Stomach smooth muscle (tissue), 2 donors: ENCODE data around the gene ZNF343.

Experiments
- H3K27ac ChIP-seq: one replicate; pipeline ENCODE4 v1.7.0; 2013; ENCODE audit warnings: mild to moderate bottlenecking, low read length, inconsistent platforms
- H3K27me3 ChIP-seq, 2 donors: one replicate each; pipeline ENCODE4 v1.7.0; 2013; ENCODE audit warnings: low read length in 2 of 2; ENCODE audit not compliant: insufficient read depth in 2 of 2, control insufficient read depth in 1 of 2
- H3K36me3 ChIP-seq, 2 donors: one replicate each; pipeline ENCODE4 v1.7.0; 2013; ENCODE audit warnings: low read length in 2 of 2; ENCODE audit not compliant: control insufficient read depth in 2 of 2, insufficient read depth in 2 of 2
- H3K4me1 ChIP-seq: one replicate; pipeline ENCODE4 v1.7.0; 2013; ENCODE audit warnings: low read length; ENCODE audit not compliant: control insufficient read depth, insufficient read depth
- H3K4me3 ChIP-seq, 2 donors: one replicate each; pipeline ENCODE4 v1.7.0; 2013; ENCODE audit warnings: low read length in 2 of 2
- H3K9ac ChIP-seq, 2 donors: one replicate each; pipeline ENCODE4 v1.7.0; 2013; ENCODE audit warnings: low read length in 2 of 2, mild to moderate bottlenecking in 1 of 2
- H3K9me3 ChIP-seq, 2 donors: one replicate each; pipeline ENCODE4 v1.7.0; 2013; ENCODE audit warnings: low read length in 2 of 2; ENCODE audit not compliant: control insufficient read depth in 2 of 2
- donor health status: healthy.
- donor health status: Pancreatic carcinoma.

ZNF343 gene

DNA sequence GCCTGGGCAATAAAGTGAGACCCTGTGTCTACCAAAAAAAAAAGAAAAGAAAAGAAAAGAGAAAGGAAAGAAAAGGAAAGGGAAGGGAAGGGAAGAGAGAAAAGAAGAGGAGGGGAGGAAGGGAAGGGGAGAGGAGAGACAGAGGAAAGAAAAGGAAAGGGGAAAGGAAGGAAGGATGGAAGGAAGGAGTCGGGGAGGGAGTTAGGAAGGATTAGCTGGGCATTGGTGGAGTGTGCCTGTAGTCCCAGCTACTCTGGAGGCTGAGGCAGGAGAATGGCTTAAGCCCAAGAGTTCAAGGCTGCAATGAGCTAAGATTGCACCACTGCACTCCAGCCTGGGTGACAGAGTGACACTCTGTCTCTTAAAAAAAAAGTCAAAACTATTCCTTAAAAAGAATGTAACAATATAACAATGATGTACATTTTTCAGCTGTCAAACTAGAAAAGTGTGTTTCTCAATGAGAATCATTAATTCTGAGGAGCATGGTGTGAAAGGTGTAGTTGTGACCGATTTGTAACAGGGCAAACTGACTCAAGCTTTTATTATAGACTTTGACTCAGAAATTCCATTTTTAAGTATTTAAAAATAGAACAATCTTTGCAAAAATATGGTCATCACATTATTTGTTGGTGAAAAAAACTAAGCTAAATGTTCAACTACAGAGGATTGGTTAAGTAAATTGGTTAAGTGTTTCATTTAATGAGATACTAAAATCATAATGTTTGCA is 52.8 kb downstream of the ZNF343 start:
- no peak overlapping the region for H3K27ac ChIP-seq
- H3K27me3 ChIP-seq = no peaks in the 10 kb centered on the region
- H3K36me3 ChIP-seq = peaks cover 9 to 11% of the 10 kb centered on the region in 2 donors
- H3K4me3 ChIP-seq = no peak overlapping the region
- no peaks in the 10 kb centered on the region for H3K4me1 ChIP-seq
- H3K9ac ChIP-seq = no peak overlapping the region
- H3K9me3 ChIP-seq = no peaks in the 10 kb centered on the region

DNA sequence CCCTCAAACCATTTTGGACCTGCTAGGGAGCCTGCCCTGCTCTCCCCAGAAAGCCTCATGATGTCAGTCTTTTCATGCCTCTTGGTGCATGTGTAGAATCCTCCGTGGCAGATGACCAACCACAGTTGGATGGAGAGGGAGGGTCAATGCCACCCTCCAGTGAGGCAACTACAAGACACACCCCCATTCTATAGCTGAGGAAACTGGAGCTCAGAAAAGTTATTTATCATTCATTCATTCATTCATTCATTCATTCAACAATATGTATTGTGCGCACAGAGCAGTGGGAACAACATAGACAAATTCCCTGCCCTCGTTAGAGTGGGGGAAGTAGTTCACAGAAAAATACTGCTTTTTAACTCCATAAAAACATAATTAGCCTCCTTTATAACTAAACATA is 54.9 kb downstream of the ZNF343 start:
- Histone ChIP-seq H3K4me1 (no peaks in the 10 kb centered on the region), H3K4me3 (no peak overlapping the region), H3K27me3 (no peaks in the 10 kb centered on the region), H3K36me3 (no peaks in the 10 kb centered on the region), H3K9ac (no peak overlapping the region), H3K9me3 (no peaks in the 10 kb centered on the region), H3K27ac (no peak overlapping the region)

DNA sequence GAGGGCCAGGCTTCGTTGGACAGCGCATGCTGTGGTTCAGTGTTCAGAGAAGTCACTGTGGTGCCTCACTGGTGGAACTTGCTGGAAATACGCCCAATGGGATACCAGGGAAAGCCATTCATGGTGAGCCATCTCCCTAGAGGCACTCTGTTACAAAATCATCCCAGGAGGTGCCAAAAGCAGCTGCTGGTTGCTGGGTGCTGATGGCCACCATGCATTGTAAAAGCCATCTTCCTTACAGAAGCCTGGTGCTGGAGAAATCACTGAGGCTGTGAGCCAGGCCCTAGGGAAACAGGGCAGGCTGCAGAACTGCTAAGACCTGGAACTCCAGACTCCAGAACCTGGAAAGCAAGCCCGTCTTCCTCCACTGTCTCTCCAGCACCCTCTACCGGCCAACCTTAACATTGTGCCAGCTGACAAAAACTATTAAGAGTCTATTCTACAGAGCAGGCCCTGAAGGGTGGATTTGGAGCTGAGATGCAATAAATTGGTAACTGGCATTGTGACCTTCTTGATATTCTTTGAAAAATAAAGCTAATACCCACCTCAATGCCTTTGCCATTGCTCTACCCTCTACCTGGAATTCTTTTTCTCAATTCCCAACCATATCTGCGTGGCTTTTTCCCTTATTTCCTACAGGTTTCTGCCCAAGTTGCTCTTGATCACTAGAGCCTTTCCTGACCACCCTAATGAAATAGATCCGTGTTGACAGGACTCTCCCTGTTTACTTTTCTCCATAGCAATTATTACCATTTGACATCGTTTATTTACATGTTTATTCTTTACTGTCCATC is 56.6 kb downstream of the ZNF343 start:
- Histone ChIP-seq H3K36me3 (no peaks in the 10 kb centered on the region), H3K9ac (no peak overlapping the region)

DNA sequence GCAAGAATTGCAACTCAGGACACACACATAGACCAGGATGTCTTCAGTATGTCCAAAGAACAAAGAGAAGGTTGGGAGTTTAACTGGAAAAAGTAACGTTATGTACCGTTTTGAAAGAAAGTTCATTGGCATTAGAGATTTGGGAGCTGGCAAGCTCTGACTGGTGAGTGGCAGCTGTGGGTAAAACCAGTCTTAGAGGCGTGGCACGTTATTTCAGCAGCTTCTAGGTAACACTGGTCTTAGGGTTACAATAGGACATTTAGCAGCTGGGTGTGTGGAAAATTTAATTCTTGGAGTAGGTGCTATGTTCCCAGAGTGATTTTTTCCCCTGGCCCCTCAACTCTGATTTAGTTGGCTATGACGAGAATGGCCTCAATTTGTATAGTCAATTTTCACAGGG is 57.3 kb downstream of the ZNF343 start:
- Histone ChIP-seq H3K4me1 (no peaks in the 10 kb centered on the region), H3K36me3 (no peaks in the 10 kb centered on the region), H3K9ac (no peak overlapping the region), H3K27ac (no peak overlapping the region), H3K9me3 (no peaks in the 10 kb centered on the region), H3K27me3 (no peaks in the 10 kb centered on the region), H3K4me3 (no peak overlapping the region)

More for the DNA sequence above, 56.6 kb downstream of the ZNF343 start:
- H3K9me3 ChIP-seq = no peaks in the 10 kb centered on the region
- H3K27ac ChIP-seq = no peak overlapping the region
- no peaks in the 10 kb centered on the region for H3K4me1 ChIP-seq
- H3K27me3 ChIP-seq = no peaks in the 10 kb centered on the region
- no peak overlapping the region for H3K4me3 ChIP-seq

DNA sequence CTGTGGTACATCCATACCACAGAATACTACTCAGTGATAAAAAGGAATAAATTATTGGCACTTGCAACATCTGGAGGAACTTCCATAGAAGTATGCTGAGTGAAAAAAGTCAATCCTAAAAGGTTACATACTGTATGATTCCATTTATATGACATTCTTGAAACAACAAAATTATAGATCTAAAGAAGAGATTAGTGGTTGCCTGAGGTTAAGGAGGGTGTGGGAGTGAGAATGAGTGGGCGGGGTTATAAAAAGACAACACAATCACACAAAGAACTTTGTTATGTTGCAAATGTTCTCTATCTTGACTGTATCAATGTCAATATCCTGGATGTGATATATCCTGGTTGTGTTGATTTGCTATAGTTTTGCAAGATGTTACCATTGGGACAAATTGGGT is 59.3 kb downstream of the ZNF343 start:
- Histone ChIP-seq H3K27me3 (no peaks in the 10 kb centered on the region), H3K36me3 (no peaks in the 10 kb centered on the region), H3K9me3 (no peaks in the 10 kb centered on the region), H3K4me3 (no peak overlapping the region), H3K9ac (no peak overlapping the region), H3K27ac (no peak overlapping the region), H3K4me1 (no peaks in the 10 kb centered on the region)

DNA sequence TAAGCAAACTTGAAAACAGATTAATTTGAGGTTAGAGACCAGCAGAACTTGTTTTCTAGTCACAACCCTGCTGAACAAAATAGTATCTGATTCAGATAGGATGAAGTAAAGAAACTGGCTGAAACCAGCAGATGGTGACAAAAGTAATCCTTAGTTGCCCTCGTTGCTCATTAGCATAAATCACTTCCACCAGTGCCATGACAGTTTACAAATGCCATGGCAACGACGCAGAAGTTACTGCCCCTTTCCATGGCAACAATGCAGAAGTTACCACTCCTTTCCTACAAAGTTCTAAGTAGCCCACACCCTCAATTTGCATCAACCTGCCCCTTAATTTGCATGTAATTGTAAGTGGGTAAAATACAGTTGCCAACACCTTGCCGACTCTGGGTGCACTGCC is 61.9 kb downstream of the ZNF343 start:
- Histone ChIP-seq H3K9me3 (no peaks in the 10 kb centered on the region), H3K27ac (no peak overlapping the region), H3K27me3 (no peaks in the 10 kb centered on the region), H3K9ac (no peak overlapping the region), H3K4me3 (no peak overlapping the region), H3K4me1 (no peaks in the 10 kb centered on the region), H3K36me3 (no peaks in the 10 kb centered on the region)
